ENCODE results near the gene ELP5. TPM values are rescaled to one million over a fixed set of nuclear protein-coding genes. Genes with fewer than 3 reads are reported as not detected.

The ELP5 gene, protein sequence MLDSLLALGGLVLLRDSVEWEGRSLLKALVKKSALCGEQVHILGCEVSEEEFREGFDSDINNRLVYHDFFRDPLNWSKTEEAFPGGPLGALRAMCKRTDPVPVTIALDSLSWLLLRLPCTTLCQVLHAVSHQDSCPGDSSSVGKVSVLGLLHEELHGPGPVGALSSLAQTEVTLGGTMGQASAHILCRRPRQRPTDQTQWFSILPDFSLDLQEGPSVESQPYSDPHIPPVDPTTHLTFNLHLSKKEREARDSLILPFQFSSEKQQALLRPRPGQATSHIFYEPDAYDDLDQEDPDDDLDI
- total RNA-seq: 31.6 and 39.1 TPM in 2 replicates

DNA sequence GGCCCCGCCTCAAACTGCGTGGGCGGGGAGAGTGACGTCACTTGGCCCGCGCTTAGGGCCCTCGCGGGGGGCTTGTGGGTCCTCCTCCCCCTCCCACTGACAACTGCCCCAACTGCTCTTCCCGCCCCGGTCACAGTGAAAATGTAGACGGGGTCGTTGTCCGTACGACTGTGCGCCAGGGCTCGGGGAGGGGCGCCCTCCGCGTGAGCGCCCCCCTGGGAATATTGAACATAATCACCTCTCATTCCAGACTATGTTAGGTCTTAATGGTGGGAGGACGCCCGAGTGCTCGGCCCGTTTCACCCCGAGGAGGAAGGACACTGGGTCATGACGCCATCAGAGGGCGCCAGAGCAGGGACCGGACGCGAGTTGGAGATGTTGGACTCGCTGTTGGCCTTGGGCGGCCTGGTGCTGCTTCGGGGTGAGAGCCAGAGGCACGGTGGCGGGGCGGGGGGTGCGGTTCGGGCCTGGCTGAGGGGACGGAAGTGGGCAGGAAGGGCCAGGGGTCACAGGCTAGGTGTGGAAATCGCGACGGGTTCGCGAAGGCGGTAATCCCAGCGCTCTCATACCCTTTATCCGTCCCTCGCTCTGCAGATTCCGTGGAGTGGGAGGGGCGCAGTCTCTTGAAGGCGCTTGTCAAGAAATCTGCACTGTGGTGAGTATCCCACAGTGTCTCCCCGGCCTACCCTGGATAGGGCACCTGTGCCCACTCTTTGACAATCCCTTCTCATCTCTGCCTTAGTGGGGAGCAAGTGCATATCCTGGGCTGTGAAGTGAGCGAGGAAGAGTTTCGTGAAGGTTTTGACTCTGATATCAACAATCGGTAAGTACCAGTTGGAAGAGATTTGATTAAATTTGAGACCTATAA is at the start of gene ELP5:
ELP5 (plus strand) TSS at position 40 of the 868 bp plus-strand sequence; CDS start at position 376, 336 bp downstream.

DNA sequence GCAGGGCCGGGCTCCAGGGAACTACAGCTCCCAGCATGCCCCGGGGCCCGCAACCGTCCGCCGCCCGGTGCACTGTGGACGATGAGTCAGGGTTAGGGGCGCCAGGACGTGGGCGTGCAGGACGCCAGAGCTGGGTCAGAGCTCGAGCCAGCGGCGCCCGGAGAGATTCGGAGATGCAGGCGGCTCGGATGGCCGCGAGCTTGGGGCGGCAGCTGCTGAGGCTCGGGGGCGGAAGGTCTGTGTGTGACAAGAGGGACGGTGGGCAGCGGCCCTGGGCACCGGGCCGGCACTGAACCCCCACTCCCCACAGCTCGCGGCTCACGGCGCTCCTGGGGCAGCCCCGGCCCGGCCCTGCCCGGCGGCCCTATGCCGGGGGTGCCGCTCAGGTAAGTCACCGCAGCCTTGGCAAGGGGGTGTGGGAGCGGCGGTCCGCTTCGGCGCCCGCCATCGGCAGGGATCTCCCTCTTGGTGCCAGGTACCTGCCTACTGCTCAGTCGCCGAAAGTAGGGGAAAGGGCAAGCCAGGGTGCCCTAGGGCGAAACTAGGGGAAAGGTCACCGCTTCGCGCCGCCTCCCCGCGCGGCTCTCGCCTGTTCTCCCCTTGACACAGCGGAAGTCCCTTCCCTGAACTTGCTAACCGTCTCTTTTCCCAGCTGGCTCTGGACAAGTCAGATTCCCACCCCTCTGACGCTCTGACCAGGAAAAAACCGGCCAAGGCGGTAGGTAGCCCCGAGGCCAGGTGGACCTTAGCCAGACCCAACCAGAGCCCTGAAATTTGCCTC is 32.0 kb upstream of the ELP5 start, which contains the start of the genes ACADVL and DLG4:
ACADVL (plus strand) TSS at position 127 of the 781 bp plus-strand sequence; CDS start at position 174, 47 bp downstream.
DLG4 (minus strand) TSS at position 25 of the 781 bp plus-strand sequence.

DNA sequence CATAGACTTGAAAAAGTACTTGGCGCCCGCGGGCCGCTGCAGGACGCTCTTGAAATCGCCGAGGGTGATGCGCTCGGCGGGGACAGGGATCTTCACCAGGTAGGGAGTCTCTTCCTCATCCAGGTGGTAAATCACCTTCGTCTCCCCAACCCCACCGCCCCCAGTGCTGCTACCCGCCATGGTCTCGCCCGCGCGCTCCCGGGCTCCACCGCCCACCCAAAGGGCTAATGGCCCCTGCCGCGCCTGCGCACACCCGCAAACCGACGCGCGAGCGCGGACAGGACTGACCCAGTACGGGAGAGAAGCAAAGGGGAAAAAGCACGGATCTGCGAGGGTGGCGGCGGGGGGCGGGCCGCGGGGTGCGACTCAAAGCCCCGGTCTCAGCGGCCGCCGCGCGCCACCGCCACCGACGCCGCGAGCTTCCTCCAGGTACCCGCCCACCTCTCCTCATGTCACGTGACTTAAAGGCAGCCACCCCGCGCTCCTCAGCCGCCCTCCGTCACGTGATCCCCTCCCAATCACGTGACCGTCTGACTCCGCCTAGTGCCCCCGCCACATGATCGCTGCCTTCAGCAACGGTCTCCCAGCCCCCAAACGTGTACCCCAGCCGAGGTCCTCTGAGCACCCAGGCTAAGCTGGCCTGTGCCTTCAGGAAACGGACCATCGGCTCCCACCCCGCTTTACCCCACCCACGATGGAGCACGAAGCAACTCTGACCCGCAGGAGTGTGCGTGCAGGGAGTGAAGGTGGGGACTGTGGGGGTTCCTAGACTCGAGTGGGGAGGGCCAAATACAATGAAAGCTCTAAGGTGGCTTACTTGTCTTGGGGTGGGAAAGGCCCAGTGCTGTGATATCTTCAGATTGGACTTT is 17.7 kb upstream of the ELP5 start, which contains the start of gene DVL2:
DVL2 (minus strand) TSS at position 435 of the 869 bp plus-strand sequence; CDS start at position 180, 255 bp downstream.

DNA sequence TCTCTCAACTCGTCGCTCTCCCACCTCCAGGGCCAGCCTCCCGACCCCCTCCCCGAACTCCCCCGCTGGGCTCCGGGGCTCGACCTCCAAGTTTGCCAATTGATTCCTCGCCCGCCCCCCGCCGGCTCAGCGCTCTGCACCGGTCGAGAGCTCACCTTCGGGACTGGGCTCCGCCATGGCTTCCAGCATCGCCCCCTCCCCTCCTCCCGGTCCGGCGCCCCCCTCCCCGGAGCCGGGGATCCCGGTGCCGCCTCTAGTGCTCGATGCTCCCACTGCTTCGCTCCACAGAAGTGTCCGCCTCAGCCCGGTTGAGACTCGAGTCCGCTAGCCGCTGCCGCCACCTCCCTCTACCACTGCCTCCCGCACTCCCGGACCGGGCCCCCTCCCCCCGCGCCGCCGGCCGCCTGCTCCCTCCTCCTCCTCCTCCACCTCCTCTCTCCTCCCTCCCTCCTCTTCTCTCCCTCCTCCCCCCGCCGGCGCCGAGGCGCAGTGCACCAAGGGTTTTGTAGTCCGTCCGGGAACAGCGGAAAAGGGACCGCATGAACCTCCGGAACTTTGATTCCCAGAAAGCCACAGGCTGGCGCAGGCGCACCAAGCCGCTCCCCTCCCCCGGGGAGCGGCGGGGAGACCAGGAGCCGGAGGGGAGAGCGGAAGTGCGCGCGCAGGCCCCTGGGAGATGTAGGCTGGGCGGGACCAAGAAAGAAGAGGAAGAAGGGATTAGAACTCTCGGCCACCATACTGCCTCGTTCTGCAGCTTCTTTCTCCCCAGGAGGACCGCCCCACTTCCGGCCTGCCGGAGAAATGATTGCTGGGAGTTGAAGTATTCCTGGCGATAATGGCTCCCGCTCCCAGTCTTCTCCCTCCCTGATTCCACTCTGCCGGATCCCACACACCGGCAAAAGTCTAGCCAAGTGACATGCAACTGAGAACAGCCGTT is 12.7 kb upstream of the ELP5 start, which contains the start of gene PHF23:
PHF23 (minus strand) TSS at position 367 of the 937 bp plus-strand sequence; CDS start at position 189, 178 bp downstream.

DNA sequence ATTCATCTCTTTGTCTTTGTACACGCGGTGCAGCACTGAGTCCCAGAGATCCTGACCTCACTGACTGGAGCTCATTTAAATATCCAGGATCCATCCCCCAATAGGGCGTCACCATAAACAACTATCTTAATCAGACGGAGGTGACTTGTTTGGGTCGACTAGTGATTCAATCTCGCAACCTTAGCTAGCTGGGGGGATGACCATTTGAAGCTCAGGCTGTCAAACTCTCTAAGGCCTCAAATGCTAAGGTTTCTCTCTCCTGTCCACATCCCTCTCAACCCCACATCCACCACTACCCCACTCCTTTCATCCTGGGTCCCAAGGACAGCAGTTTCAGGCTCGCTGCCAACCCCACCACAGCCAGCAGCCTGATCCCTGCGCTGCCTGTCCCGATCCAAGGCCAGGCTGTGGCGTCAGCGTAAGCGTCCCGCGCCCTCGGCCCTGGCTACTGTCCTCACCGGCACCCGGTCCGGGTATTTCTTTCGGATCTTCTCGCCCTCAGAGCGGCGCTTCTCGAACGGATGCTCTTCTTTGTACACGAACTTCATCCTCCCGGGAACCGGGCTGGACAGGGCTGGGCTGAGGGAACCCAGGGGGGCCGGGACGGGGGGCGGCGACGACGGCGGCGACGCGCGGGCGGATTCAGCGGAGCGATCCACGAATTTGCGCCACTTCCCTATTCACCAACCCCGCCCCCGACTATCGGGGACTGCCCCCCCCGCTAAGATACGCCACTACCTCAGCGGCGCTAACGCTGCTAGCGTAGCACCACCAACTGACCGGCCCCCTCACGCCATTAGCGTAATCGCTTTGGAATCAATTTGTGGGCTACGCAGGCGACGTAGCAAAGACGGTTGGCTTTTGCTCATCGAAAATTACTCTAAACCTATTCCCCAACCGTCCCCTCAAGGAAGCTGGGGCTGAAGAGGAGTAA is 10.0 kb upstream of the ELP5 start, which contains the start of gene GABARAP:
GABARAP (minus strand) TSS at position 667 of the 934 bp plus-strand sequence; CDS start at position 548, 119 bp downstream.

DNA sequence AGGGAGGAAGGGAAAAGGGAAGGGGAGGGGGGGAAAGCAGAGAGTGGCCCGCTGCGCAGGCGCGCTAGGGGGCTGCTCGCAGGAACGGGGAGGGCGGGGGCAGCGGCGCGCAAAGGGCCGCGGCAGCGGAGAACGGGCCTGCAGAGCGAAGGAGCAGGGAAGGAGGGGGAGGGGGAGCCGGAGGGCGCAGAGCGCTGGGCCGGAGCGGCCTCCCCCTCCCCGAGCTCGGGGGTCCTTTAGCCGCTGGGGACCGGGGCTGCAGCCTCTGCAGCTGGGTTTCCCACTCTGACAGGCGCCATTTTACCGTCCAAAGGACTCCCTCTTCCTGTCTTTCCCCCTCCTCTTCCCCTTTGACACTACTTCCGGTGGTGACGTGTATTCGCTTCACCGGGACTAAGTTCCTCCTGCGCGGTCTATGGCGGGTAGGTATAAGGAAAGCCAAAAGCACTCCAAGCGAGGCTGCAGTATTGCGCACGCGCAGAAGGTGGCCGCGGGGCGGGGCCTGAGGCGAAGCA is 297 bp upstream of the ELP5 start, which contains the start of gene CTDNEP1:
CTDNEP1 (minus strand) TSS at position 74 of the 515 bp plus-strand sequence. CDS start 438 bp downstream, outside the sequence.

DNA sequence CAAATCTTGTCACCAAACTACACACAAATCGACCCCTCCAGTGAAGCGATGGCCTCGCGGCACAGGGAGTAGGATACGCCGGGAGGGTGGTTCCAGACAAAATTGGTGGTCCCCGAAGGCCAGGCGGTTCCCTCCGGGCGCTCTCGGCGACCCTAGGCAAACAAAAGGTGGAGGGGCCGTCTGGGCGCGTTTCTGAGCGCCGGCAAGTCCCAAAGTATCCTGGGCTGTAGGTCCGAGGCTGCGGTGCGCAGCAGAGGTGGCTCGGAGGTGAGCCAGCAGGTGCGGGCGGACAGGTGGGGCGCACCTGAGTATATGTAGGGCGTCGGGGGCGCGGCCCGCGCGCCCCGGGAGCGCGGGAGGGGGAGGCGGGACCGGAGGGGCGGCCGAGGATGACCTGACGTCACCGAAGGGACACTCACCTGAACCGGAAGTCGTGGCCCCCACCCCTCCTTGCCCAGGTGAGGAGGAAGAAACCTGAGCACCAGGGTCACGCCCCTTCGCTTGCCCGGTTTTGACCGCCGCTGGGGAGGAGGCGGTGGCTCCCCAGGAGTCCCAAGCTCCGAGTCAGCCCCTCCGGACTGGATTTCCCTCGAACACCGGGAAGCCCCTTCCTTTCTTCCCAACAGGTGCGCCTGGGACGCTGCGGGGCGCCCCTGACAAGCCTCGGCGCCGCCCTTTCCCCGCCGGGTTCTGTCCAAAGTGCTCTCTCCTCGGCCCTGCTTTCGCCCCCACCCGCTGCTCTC is 10.3 kb downstream of the ELP5 start, which contains the start of gene CLDN7:
CLDN7 (minus strand) TSS at position 287 of the 743 bp plus-strand sequence. CDS start 435 bp downstream, outside the sequence.

DNA sequence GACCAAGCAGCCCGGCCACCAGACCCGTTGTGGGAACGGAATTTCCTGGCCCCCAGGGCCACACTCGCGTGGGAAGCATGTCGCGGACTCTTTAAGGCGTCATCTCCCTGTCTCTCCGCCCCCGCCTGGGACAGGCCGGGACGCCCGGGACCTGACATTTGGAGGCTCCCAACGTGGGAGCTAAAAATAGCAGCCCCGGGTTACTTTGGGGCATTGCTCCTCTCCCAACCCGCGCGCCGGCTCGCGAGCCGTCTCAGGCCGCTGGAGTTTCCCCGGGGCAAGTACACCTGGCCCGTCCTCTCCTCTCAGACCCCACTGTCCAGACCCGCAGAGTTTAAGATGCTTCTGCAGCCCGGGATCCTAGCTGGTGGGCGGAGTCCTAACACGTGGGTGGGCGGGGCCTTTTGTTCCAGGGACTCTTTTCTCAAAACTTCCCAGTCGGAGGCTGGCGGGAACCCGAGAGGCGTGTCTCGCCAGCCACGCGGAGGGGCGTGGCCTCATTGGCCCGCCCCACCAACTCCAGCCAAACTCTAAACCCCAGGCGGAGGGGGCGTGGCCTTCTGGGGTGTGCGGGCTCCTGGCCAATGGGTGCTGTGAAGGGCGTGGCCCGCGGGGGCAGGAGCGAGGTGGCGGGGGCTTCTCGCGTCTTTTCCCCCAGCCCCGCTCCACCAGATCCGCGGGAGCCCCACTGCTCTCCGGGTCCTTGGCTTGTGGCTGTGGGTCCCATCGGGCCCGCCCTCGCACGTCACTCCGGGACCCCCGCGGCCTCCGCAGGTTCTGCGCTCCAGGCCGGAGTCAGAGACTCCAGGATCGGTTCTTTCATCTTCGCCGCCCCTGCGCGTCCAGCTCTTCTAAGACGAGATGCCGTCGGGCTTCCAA is 29.3 kb downstream of the ELP5 start, which contains the start of gene SLC2A4:
SLC2A4 (plus strand) TSS at position 645 of the 879 bp plus-strand sequence; CDS start at position 862, 217 bp downstream.

DNA sequence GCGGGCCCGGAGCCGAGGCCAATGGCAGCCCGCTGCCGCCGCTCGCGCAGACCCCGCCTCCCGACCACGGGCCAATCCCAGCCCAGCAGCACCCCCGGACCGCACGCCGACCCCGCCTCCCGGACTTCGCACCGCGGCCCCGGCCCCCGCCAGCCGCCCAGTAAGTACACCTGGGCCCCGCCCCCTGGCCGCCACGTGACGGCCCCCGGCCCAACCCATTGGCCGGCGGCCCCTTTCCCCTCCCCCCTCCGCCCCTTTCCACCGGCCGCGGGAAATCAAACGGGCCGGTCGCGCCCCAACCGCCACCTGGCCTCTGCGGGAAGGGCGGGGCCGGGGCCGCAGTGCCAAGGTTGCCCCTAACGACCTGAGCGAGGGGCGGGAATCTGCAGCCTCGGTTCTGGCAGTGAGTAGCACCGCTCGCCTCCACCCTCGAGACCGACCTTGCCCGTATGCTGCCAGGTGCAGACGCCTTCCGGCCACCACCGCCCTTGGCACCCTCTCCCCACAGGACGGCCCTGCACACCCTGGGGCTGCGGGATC is 42.7 kb downstream of the ELP5 start, which contains the start of gene YBX2:
YBX2 (minus strand) TSS at position 26 of the 540 bp plus-strand sequence. CDS start 139 bp downstream, outside the sequence.

DNA sequence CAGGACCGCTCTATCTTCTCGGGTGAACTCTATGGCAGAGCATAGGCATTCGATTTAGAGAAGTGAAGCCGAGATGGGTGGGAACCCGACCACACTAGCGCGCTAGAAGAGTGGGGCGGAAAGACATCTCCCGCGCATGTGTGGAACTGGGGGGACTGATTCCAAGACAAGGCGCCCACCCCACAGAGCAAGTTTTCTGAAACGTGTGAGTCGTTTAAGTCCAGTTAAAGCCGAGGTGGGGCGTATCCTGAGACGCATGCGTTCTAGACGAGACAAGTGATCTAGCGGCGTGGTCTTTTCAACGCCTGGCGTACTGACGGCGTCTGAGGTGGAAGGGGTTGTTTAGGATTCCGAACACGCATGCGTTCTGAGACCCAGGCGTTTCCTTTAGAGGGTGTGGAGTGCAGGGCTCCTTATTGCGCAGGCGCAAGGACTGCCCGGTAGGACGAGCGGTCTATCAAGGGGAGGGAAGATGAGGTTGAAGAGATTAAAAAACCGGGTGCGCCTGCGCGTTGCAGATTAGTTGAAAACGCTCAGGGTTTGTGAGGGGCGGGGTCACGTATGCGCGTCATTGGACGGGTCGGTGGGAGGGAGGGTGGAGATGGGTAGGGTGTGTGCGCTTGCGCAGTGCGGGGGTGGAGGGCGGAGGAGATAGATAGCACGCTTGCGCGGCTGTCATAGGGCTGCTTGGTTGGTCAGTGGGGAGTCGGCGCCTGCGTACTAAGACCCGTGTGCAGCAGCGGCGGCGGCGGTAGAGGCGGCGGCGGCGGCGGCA is 55.1 kb downstream of the ELP5 start, which contains the start of gene EIF5A:
EIF5A (plus strand) TSS at position 718 of the 775 bp plus-strand sequence. CDS start 2,008 bp downstream, outside the sequence.

